ENCODE results near the gene DCP2.
A peak's percentile ranks its signal among the peaks of the same experiment; 100 is the strongest.

DCP2 gene

DNA sequence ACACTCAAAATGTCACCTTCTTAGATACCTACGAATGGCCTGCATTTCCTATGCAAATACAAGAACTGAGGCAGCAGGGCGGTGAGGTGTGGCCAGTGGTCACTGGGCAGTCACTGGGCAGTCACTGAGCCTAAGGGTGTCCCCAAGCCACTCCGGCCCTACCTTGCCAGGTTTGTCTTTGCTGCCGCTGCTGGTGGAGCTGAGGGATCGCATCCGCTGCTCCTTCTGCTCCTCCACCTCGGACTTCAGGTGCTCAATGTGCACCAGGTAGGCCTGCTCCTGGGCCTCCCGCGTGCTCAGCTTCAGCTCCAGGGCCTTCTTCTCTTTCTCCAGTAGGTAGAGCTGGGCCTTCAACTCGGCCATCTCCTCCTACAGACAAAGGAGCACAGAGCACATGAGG, 72.3 kb downstream of the DCP2 start:
- no peak for DNase-seq

DNA sequence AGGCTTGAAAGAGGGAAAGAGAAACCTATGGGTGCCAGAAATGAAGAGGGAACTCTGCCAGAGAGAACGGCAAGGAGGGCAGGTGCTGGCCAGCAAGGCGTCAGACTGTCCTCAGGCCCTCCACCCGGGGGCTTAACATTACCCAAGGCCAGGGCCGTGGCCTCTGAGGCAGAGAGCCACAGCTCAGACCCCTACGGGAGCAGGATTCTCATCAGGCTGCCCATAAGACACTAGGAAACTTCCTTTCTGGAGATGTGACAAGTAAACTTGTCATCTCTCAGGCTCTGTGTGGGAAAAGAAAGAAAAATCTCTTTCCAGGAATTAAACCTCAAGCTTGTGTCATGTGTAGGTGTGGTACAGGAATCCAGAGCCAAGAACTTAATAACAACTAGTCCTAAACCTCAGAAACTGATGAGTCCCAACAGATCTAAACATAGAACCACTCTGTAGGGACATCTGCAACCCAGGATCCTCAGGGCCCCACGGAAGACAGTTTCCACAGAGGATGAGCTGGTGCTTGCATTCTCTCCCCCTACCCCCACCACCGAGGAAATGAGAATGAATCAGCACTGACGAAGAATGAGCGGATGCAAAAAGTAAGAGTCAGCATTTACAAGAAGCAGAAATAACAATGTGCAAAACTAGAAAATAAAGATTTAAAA, 74.3 kb downstream of the DCP2 start:
- DNase-seq = no peak

DNA sequence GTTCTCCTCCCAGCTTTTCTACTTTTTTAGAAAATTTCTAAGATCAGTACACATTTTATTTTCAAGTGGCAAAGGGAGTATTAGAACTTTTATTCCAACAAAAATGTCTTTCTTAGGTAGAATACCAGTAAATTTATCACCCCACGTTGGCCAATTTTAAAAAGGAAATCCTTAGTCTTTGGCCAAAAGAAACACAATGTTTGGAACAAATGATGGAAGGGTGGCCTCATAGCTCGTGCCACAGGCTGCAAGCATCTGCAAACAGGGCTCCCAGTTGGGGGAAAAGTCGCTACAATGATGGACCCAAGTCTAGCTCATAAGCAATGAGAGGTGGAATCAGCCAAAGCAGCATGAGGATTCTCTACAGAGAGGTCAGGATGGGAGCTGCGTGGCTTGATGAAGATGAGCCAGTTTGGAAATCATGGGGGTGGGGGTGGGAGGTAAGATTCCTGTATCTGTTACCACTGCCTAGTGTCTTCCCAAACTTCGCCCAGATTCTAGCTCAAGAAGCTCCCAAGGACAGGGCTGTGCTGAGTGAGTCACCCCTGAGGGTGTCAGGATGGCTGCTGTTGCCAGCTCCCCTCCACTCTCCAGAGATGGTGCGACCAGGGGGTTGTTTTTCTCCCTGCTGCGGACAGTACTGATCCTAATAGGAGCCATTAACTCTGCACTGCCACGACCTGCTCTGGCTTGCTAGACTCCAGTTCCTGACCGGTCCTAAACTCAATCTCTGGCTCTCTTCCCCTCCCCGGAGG, 75.6 kb downstream of the DCP2 start:
- DNase-seq = no peak

DNA sequence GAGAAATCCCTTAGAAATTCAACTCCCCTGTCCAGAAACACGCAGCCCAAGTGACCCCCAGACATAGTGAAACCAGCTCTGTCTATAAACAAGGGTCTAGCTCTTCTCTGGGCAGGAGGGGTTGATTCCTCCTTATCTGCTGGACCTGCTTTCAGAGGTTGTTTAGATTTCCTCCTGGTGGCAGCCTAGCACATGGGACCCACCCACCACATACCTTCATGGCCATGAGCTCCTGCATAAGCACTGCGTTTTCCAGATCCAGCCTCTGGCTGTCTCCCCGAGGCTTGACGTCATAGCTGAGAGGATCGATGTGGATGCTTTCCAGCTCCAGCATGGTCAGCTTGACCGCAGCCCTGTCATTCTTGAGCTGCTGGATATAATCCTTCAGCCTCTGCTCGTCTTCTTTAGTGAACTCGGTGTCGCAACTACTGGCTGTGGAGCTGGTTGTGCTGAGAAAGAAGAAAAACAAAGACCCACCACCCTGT, 77.0 kb downstream of the DCP2 start:
- no peak for DNase-seq

DNA sequence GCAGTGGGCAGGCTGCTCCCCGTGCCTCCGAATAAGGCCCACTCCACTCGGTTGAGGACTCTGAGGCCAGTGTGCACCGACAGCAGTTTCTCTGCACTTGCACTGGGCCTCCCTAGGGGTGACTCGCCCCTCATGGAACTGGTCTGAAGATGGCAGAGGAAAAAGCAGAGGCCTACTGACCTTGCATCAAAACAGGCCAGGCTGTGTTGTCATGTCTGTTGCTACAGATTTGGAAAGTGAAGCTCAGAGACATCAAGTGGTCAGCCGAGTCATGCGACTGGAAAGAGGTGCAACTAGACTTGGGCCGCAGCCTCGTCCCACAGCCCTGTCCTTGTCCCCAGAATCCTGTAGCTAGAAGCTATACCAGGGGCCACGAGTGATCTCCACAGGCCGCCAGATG, 78.3 kb downstream of the DCP2 start:
- DNase-seq = no peak

DNA sequence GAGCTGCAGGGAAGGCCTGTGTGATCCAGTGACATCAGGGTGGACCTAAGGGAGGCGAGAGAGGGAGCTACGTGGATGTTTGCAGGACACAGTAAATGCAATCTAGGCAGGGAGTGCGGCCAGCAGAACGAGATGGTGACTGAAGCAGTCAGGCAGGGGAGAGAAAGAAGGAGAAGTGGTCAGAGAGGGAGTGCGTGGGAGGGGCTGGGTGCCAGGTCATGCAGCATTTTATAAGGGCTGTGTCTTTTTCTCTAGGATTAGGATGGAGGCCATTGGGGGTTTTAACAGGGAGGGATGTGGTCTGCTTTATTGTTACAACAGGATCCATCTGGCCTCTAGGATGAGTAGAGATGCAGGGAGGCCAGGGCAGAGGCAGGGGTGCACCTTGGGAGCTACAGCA, 80.4 kb downstream of the DCP2 start:
- no peak for DNase-seq

DNA sequence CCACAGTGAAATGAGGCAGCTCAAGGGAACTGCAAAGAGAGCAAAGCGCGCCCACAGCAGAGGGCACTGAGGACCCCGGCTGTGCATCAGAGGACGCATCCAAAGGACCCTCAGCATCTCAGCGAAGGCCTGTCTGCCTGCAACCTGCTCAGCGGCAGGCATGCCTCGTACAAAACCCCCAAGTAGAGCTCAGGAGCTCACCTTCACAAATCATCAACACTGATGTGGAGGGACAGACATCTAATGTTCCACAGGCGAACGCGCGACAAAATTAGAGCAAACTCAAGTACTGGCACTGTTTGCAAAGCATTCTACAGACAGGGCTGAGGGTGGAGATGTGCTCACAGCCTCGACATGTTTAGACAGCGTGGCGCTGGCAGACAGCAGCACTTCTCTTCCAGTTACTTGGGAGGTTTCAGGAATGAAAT, 81.0 kb downstream of the DCP2 start:
- no peak for DNase-seq

DNA sequence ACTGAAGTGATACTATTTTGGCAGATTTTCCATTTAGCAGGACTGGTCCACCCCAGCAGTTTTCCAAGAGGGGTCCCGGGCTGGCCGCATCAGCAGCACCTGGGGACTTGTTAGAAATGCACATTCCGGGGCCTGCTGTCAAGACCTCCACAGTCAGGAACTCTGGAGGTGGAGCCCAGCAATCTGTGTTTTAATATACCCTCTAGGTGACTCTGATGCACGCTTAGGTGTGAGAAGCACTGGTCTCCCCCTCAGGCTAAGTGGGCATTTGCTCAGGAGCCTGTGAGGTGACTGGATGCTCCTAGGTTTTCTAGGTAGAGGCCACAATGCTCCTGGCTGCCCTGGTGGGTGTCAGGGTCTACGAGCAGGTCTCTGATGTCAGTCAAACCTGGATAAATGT, 81.7 kb downstream of the DCP2 start:
- DNase-seq = no peak

DNA sequence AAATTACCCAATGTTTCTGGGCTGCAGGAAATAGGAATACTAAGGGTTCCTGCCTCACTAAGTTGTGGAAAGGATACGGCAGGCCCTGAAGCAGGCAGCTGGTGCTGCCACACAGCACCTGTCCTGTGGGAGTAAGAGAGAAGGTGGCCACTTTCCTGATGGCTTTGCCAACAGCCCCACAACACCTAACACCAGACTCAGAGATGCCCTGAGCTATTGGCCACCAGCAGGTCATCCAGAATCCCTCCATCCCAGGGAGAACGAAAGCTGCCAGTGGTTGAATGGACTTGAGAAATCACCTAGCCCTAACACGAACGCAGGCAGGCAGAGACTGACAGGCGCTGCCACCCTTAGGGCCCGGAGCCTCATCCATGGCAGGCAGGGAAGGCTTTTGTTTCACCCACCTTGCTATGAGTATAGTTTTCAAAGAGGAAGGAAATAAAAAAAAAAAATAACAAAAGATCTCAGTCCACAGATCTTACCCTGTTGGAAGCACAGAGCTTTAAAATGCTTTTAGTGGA, 82.2 kb downstream of the DCP2 start:
- DNase-seq = no peak

DNA sequence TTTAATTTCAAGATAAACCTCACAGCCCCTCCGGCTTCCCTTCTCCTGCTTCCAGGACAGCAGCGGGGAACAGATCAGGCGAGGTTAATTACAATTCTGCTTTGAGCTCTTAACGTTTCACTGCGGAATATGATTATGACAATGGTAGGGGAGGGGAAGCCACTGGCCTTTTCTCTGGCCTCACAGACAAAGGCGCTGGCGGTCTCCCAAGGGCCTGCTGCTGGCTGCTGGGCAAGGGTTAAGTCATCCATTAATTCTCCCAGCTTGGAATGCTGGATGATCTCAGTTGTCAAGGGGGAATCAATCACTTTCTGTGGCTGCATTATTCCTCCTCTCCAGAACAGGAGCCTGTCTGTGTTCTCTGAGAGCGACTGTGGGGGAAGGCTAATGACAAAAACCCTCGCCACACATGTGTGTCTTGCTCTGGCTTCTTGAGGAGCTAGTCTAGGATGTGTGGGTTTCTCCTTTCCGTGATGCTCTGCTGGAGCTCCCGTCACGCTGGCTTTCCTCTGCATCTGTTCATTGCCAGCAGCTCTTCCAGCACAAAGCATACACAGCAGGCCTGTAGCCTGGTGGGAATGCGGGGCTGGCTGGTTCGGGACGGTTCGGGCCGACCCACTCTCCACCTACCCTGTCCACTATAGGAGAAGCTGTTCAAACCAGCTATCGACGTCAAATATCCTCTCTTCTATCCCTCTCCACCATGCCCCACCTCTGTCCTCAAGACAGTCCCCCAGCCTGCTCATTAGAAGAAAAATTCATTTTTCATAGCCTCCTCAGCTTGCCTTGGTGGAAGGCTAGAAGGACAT, 82.8 kb downstream of the DCP2 start:
- DNase-seq = no peak

DNA sequence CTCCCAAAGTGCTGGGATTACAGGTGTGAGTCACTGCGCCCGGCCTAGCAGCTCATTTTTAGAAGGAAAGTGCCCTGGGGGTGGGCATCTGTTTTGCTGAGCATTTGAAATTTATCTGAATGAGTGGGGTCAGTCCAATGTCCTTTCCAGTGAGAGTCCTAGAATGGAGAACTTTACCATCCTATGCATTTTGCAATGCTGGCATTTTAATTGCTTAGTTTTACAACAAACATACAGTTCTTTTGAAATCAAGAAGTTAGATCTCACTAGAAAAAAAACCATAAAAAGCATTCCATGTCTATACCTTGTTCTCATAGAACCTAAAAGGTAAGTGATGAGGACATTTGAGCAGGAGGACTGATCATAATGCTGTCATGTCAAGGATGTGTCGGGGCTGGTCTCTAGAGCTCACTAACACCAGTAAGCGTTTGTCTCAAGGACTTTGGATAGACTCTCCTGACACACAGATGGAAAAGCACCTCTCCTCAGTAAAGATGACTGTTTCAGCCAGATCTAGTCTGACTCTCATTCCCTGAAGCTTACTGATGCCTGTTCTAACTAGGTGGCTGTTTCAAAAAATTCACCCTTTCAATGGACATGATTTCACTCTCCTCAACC, 83.9 kb downstream of the DCP2 start:
- DNase-seq = no peak

DNA sequence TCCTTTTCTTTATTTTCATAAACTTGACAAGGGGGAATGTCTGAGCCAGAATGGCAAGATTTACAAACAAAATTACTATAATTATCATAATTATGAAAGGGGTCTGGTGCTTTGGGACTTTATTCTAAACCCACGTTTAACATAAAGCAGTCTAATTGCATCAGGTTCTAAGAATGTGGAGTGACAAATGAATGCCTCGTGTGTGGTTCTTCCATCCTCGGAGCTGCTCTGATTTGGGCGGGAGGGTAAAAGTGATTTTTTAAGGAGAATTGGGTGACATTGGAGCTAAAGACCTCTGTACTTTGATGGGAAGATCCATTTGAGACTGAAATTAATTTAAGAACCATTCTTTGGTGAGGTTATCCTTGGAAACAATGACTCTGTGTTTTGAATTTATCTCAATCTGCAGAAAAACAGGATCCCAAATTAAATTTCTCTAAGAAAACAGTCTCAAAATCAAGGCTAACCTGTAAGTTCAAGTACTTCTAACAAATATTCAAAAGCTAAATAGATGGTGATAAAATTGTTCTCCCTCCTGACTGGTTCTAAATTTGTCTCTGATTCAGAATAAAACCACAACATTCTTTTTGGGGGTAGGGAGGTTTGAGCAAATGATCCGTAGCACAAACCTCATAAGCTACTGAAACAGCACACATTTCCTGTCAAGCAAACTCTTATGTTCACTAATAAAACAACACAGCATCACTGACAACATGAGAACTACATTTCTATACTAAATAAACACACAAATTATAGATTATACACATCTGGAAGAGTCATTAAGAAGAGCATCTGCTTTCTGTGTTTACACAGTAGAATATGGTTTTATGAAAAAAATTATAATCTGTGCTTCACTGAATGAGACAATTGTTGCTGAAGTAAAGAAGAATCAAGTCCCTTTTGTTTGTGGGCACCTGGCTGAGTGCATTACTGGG, 85.5 kb downstream of the DCP2 start:
- peak; percentile 42 for DNase-seq

DNA sequence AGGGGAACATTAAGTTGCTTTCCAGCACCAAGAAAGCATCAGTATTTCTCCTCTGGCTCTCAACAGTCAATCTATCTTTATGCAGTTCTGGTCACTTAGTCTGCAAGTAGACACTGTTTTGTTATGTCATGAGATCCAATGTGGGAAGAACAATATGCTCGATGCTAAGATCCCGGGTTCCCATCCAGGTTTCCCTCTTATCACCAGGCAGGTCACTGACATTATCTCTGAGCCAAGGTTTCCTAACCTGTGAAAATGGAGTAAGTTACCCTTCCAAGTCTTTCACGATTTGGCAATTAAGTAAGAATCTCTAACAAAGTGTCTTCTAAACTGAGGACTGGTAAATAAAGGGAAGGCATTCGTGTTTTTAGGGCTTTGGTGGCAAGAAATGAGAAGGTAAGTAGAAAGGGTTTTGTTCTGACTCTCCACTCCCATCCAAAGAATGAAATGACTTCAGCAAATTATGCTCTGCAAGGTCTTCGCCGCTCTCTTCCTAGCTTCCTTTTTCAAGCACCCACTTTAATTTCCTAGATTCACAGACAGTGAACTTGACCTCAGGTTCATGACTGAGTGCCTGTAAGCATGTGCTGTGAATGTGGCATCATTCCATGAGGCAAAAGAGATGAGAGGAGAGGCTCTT, 86.4 kb downstream of the DCP2 start:
- DNase-seq = no peak

DNA sequence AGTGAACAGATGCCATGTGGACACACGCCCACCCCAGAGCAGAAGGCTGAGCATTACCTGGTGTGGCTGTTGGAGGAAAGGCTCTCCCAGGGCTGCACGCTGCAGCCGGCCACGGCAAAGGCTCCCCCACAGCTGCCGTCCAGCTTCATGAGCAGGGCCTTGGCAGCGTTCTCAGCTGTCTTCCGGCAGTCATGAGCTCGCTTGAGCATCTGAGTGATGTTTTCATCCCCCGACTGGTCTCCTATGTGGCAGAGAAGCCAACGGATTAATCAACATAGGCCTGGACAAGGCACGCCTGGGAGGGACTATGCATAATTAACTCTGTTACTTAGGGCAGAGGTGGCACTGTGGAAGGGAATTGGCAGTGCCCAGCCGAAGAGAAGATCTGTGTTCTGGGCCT, 87.3 kb downstream of the DCP2 start:
- no peak for DNase-seq

DNA sequence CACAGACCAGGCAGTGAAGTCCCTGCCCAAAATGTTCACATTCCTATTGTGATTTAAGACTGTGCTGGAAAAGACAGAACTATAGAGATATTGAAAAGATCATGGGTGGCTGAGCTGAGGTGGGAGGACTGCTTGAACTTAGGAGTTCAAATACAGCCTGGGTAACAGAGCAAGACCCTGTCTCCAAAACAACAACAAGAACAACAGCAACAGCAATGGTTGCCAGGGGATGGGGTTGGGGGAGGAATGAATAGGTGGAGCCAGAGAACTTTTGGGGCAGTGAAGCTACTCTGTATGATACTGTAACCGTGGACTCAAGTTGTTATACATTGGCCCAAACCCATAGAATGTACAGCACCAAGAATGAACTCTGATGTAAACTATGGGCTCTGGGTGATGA, 88.2 kb downstream of the DCP2 start:
- DNase-seq = no peak

DNA sequence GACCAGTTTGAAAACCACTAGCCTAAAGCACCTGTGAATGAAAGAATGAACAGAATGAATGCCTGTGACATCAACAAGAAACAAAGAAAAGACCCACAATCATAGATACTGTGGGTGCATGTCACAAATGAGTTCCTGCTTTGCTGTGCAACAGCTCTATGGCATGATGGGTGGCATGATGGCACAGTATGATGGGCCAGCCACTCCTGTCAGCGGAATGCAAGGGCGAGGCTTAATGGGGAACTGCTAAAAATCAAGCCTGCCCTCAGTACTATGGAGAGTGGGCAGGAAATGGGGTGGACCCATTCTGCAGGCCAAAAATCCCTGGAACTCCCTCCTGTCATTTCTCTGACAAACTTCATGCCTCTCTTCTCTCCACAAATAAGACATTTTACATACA, 89.0 kb downstream of the DCP2 start:
- DNase-seq = no peak

DNA sequence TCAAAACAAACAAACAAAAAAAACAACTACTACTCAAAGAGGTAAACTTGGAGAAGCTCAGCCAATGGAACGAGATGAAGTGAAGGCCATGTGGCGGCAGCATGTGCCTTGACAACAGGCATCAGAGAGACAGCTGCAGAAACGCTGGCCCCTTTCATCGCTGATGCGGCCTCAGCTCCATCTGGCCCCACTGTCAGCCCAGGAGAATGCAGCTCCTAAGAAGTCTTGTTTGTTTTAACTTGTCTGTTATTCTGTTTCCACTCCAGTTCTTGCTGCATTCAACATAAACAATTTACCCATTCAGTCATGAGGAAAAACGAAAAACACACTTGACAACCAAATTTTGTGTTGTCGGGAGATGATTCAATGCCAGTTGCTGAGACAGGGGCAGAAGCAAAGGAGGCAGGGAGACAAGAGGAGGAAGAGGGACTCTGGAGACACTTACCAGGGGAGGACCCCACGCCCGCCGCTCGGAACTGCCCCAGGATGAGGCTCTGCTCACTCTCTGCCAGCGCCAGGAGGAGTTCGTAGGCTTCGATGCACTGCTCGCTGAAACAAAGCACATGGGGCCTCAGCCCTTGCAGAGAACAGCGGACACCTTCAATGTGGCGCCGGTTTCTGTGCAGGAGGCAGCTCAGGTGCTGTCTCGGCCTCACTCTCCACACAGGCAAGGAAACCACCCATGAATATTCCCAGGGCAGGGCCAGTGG, 91.2 kb downstream of the DCP2 start:
- no peak for DNase-seq

DNA sequence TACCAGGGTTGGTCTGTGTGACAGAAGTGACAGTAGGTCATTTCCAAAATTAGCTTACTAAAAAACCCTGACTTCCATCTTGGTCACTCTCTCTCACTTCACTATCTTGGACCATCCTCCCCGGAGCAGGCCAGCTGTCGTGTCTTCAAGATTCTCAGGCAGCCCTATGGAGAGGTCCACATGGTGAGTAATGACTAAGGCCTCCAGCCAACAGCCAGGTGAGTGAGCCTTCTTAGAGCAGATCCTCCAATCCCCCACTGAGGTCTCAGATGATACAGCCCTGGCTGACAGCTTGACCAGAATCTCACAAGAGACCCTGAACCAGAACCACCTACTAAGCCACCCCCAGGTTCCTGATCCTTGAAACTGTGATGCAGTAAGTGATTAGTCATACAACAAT, 92.0 kb downstream of the DCP2 start:
- no peak for DNase-seq

Measured in NCI-H2081 treated with DMSO at 0.1 percent for 48 hours (cell line).